Ramos (cell line): ENCODE results near the gene CD69.

Source experiments
- in situ Hi-C: fragments of 300-500 bp; cut with MboI; formaldehyde crosslinking; loops from one replicate; pipeline ENCODE4 v1.14.3; 2022; ENCODE audit warnings: low sequenced_read_pairs; ENCODE audit not compliant: unreplicated experiment

CD69 gene

DNA sequence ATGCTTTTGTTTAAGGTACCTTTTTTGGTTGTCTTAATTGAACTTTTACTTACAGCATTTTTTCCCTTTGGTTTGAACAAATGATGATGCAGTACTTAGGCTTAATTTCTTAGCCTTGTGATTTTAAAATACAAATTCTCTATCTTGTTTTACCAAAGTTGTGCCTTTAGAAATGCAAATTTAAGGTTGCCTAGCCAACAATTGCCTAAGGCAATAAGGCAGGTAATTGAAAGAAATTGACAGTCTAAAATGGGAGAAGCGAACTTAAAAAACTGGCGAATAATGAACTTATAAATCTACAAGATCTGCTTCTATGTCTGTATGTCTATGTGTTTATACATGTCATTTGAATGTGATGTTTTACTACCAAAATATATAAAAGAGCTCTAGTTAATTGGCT is 23.6 kb upstream of the CD69 start:
- in situ Hi-C loops, result no loop called here

DNA sequence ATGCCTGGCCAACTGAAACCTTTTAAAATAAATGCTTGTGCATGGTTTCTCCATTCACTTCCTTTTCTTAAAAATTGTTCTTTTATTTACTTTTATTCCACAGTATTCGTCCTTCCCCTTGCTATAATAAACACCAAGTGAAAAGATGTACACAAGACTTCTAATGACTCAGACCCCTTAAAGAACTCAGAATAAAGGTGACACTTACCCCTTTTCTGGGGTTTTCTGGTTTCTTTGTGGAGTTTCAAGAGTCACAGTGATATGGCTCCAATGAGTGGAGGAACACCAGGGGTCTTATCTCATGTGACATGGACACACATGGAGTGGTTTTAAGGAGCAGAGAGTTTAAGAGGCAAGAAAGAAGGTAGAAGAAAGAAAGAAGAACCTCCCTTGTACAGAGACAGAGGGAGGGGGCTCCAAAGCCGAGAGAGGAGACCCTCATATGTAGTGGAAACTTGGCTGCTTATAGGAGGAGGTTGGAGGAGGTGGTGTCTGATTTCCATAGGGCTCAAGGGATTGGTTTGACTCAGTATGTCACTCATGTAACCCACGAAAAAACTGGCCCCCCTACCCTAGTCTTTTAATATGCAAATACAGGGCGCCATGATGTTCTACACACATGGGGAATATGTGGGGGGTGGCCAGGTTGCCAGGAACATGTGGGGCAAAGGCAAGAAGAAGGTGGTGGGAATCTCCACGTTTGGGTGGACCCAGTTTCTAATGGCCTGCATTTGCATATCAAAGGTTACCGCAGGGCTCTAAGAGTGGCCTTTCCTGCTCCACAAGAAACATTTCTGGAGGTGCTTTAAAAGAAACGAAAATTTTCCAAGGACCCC is 22.1 kb upstream of the CD69 start:
- in situ Hi-C loops, result no loop called here

GRCh38 chr12:9781360-9781759 is 20.7 kb upstream of the CD69 start:
- in situ Hi-C loops, result no loop called here

GRCh38 chr12:9779209-9779608 is 18.5 kb upstream of the CD69 start:
- in situ Hi-C loops, result no loop called here

DNA sequence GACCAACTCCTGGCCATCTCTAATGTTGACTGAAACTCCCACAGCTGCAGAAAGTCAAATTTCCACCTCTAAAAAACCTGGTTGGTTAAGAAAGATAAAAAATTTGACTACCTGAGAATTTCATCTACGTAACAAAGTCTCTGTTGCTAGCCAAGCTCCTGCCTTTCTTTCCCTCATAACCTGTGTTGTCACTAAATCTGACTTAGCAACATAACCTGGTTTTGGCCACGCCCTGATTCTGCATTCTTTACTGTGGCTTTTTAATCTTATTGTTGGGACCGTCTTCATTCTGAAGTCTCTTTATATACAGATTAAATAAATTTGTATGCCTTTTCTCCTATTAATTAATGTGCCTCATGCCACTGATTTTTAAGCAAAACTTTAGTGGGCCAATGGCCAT is 16.1 kb upstream of the CD69 start:
- in situ Hi-C loops, result no loop called here

- in situ Hi-C loops, result no loop called here
Observed at GRCh38 chr12:9773216-9773877, 12.6 kb upstream of the CD69 start.

GRCh38 chr12:9763025-9763424 is 2.3 kb upstream of the CD69 start:
- in situ Hi-C loops, result no loop called here

- in situ Hi-C loops, result no loop called here
Observed at GRCh38 chr12:9762369-9762768, 1.7 kb upstream of the CD69 start.

GRCh38 chr12:9761419-9761781 is 699 bp upstream of the CD69 start:
- in situ Hi-C loops, result no loop called here

DNA sequence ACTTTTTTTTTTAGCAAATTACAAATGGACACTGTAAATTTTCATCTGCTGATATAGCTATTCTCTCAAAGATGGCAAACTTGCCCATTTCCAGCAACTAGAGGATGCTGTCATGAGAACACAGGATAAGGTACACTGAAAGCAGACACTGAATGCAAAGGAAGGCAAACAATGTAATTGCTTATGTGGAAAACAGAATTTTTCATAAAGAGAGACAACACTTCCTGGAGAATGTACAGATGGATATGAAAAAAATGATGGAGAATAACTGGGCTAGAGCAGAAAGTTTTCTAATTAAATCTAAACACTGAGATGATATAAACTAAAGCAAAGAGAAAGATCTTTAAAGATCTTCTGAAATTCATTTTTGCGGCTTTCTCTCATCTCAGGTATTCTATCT is 581 bp downstream of the CD69 start:
- in situ Hi-C loops, result no loop called here

DNA sequence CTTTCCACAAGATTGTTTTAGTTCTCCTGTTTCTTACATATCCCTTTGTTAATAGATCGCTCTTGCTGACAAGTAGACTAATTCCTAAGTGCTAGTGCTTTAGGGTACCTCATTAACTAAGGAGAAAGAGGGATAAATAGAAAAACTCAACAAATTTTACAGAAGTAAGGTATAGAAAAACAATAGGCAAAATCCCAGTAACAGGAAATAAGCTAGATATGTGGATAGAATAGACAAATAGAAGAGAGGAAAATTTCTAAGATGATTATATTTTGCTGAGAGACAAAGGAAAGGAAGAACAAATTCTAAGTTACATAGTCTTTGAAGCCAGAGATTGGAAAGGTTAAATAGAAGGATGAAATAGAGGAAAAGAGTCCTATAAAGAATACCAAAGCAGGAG is 1.0 kb downstream of the CD69 start:
- in situ Hi-C loops, result no loop called here

DNA sequence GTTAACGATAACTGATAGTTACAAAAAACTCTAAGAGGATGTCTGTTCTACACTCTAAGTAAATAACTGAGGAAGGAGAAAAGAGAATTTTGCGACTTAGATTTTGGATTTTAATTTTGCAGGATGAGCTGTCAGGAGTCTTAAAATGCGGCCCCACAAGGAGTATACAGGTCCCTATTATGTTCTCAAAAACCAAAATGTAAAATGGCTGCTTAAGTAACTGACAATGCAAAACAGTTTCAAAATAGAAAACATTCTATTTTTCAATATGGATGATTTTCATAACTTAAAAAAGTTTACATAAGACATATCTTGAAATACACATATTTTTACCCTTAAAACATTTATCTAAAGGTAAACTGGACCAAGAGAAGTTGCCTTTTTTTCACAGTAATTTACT is 2.6 kb downstream of the CD69 start:
- in situ Hi-C loops, result no loop called here

DNA sequence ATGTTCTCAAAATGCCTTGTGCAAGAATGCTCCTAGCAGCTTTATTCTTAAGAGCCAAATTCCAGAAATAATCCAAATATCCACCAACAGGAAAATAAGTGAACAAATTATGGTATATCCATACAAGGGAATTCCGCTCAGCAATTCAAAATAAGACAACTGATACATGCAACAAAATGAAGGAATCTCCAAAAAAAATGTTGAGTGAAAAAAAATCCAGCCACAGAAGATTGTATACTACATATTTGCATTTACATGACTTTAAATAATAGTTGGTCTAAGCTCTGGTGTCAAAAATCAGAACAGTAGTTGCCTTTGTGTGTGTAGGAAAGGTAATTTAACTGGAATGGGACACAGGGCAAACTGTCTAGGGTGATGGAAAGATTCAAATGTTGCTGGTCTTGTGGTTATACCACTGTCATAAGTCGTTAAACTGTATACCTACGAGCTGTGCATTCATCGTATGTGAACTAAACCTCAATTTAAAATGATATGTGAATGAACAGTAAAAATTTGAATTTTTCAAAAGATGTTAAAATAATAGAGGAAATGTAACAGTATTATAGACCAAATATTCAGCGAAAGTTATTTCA is 3.2 kb downstream of the CD69 start:
- in situ Hi-C loops, result no loop called here

DNA sequence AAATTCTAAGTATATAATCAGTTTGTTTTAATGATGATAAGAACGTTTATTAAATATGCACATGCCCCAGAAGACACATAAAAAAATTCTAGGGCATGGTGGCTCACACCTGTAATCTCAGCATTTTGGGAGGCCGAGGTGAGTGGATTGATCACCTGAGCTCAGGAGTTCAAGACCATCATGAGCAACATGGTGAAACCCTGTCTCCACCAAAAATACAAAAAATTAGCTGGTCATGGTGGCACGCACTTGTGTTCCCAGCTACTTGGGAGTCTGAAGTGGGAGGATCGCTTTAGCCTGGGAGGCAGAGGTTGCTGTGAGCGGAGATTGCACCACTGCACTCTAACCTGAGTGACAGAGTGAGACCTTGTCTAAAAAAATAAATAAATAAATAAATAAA is 4.0 kb downstream of the CD69 start:
- in situ Hi-C loops, result no loop called here

GRCh38 chr12:9756170-9756569 is 4.5 kb downstream of the CD69 start:
- in situ Hi-C loops, result no loop called here

- in situ Hi-C loops, result no loop called here
Observed at GRCh38 chr12:9755567-9755966, 5.1 kb downstream of the CD69 start.

DNA sequence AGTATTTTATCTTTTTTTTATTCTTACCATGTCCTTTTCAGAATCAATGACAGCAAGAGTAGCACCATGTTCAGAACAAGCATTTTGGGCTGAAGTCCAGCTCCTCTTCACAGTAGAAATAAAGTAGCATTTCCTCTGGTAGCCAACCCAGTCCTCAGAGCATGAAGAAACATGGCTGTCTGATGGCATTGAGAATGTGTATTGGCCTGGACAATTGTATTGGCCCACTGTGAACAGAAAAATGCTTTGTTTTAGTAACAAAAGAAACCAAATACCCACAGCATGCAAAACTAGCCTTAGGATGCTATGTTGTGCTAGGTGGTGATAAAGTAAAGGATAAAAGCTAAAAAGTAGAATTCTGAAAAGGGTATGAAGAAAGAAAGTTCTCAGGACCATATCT is 5.7 kb downstream of the CD69 start:
- in situ Hi-C loops, result no loop called here

DNA sequence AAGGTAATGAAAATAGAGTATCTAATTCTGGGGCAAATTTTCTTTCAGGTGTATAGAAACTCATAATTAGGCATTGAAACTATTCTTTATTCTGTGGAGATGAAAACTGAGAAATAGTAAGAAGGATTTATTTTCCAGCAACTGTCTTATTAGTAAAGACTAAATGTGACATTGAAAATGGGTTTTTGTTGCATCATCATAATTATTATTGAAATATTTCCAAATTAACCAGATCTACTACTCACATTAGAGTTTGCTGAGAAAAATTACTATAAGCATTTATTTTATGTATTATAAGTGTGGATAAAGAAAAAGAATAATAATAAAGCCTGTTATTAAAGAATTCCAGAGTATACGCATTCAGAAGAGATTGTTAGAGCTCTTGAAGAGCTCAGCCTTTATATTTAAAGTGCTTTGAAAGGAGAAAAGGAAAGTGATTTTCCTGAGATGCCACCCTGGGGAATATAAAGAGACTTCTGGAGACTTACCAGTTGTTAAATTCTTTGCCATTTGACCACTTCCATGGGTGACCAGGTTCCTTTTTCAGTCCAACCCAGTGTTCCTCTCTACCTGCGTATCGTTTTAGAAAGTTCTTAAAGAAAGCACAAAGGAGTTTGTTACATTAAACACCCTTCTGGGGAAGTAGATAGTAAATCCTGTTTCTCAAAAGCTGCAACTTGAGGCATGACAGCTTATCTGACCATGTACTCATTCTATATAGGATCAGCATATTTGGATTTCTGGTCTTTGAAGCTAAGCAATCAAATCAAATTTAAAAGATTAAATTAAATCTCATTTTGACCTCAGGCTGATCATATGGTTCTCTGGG is 6.4 kb downstream of the CD69 start:
- in situ Hi-C loops, result no loop called here

- in situ Hi-C loops, result no loop called here
Observed at GRCh38 chr12:9753498-9753897, 7.2 kb downstream of the CD69 start.

DNA sequence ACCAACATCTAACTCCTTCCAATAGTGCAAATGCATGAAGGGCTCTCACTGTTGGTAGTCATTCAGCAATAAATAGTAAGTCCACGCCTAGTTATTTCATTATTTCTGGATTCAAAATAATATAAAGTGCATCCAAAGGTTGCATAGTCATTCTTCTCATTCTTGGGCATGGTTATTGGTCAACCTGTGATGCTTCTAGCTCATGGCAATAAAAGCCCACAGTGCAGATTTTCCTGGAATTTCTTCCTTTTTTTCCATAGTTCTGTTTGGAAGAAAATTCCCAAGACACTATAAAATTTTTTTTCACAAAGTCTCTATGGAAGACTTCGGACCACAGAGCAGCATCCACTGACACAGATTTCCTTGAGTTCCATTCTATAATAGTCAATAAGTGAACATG is 7.6 kb downstream of the CD69 start:
- in situ Hi-C loops, result no loop called here
